Esophagus muscularis mucosa (tissue), 4 donors: Measurements from ENCODE around the gene ZNF445. TPM values are rescaled to one million over a fixed set of nuclear protein-coding genes. Genes with fewer than 3 reads are reported as not detected.

Source experiments
- DNase-seq: peaks from one replicate; pipeline ENCODE4 v3.0.0-alpha.2; 2017; ENCODE audit errors: extremely low spot score
- H3K27ac ChIP-seq, 4 donors: fragments of 200-600 bp; sonication (generic); replicated peaks in 1 of 4; 1 replicate in 3 of 4; 2 replicates in 1 of 4; pipeline ENCODE4 v1.5.1; 2016 to 2019; ENCODE audit warnings: mild to moderate bottlenecking in 1 of 4
- H3K27me3 ChIP-seq, 4 donors: fragments of 200-600 bp; sonication (generic); one replicate each; pipeline versions ENCODE4 v1.5.1 to v1.6.0; 2016 to 2019
- H3K36me3 ChIP-seq, 4 donors: fragments of 200-600 bp; sonication (generic); one replicate each; pipeline ENCODE4 v1.5.1; 2016 to 2019
- H3K4me1 ChIP-seq, 4 donors: fragments of 200-600 bp; sonication (generic); one replicate each; pipeline ENCODE4 v1.5.1; 2016 to 2019
- H3K4me3 ChIP-seq, 4 donors: fragments of 200-600 bp; sonication (generic); 1 replicate in 2 of 4; 2 replicates in 2 of 4; pipeline ENCODE4 v1.5.1; 2016 to 2019; ENCODE audit warnings: mild to moderate bottlenecking in 4 of 4, moderate library complexity in 1 of 4
- H3K9me3 ChIP-seq, 4 donors: fragments of 200-600 bp; sonication (generic); 1 replicate in 3 of 4; 2 replicates in 1 of 4; pipeline ENCODE4 v1.5.1; 2016 to 2019
- EP300 ChIP-seq: sonication (generic); formaldehyde crosslinking; IDR thresholded peaks from one replicate; pipeline ENCODE4 v1.6.1; 2017; ENCODE audit warnings: antibody characterized with exemption
- POLR2A ChIP-seq: fragments of 450-650 bp; IDR thresholded peaks from one replicate; pipeline ENCODE4 v1.6.1; 2017; ENCODE audit warnings: antibody characterized with exemption, moderate library complexity, mild to moderate bottlenecking, low read depth
- POLR2AphosphoS5 ChIP-seq, 2 donors: sonication (generic); formaldehyde crosslinking; IDR thresholded peaks; one replicate each; pipeline ENCODE4 v1.6.1; 2017; ENCODE audit warnings: antibody characterized with exemption in 2 of 2
- WGBS: methylation state at CpG from one replicate; pipeline ENCODE4 v1.1.5; 2018; 5-methylcytosine and 5-hydroxymethylcytosine counted together
- intact Hi-C: fragments of 100-400 bp; cut with DNase I; formaldehyde crosslinking; loops from one replicate; pipeline ENCODE4 v1.15.1; 2023
- total RNA-seq, 4 donors: library from RNA; depleted of rRNA; stranded (reverse); fragments of >200 nt; gene quantifications; one replicate each; pipeline versions ENCODE4 v1.1.0 to v1.2.1, GENCODE V29; 2016
- TF ChIP-seq, protein P1 (sequence below), 3 experiments: fragments of 200-600 bp in 2 of 3; fragments of 450-650 bp in 1 of 3; sonication (generic) in 2 of 3; IDR thresholded peaks; one replicate each; pipeline ENCODE4 v1.5.1; 2017 to 2019; ENCODE audit warnings: antibody characterized with exemption in 3 of 3, mild to moderate bottlenecking in 2 of 3, moderate library complexity in 1 of 3

Gene ZNF445
- total RNA-seq, 4 donors from 2014 or later, result 6.5 to 11.9 (median 10.1) TPM

DNA sequence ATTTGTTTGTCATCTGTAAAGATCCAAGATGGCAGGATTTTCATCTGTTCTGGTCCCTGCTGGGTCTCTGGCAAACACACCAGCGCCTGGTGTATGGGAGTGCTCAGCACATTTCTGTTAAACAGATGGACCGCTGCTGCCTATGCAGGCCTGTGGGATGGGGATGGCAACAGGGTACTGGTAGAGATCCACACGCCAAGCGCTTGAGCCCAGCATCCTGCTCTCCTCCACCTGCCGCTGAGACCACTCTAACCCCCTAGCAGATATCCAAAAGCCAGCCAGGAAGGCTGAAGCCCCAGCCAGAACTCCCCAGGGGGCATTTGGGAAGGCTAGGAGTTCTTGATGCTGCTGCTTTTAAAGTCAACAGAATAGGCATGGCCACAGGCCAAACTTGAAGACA is 31.7 kb downstream of the ZNF445 start:
- intact Hi-C loops, result no loop called here
- H3K9me3 ChIP-seq, result no peaks in the 10 kb centered on the region
- DNase-seq, result no peak
- H3K4me1 ChIP-seq, result peaks cover 0 to 5% (median 3%) of the 10 kb centered on the region in 4 donors
- H3K4me3 ChIP-seq, result no peak overlapping the region
- H3K27me3 ChIP-seq, result no peaks in the 10 kb centered on the region
- no peak overlapping the region for H3K27ac ChIP-seq
- peaks cover 43 to 77% (median 69%) of the 10 kb centered on the region in 4 donors for H3K36me3 ChIP-seq
- TF ChIP-seq EP300 (no peak), POLR2AphosphoS5 (IDR thresholded peaks at IDR 0.05) (no peak), POLR2A (no peak)
- TF ChIP-seq, protein P1, sequence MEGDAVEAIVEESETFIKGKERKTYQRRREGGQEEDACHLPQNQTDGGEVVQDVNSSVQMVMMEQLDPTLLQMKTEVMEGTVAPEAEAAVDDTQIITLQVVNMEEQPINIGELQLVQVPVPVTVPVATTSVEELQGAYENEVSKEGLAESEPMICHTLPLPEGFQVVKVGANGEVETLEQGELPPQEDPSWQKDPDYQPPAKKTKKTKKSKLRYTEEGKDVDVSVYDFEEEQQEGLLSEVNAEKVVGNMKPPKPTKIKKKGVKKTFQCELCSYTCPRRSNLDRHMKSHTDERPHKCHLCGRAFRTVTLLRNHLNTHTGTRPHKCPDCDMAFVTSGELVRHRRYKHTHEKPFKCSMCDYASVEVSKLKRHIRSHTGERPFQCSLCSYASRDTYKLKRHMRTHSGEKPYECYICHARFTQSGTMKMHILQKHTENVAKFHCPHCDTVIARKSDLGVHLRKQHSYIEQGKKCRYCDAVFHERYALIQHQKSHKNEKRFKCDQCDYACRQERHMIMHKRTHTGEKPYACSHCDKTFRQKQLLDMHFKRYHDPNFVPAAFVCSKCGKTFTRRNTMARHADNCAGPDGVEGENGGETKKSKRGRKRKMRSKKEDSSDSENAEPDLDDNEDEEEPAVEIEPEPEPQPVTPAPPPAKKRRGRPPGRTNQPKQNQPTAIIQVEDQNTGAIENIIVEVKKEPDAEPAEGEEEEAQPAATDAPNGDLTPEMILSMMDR (IDR thresholded peaks at IDR 0.05), result no peak
- 100% methylated on average over 4 of the region's 5 CpGs for WGBS

GRCh38 chr3:44444896-44445691 is 32.4 kb downstream of the ZNF445 start:
- Histone ChIP-seq H3K27me3 (no peaks in the 10 kb centered on the region), H3K27ac (no peak overlapping the region), H3K4me3 (no peak overlapping the region), H3K36me3 (peaks cover 36 to 70% (median 62%) of the 10 kb centered on the region in 4 donors), H3K4me1 (peaks cover 0 to 12% (median 7%) of the 10 kb centered on the region in 4 donors), H3K9me3 (no peaks in the 10 kb centered on the region)
- 99% methylated on average over 7 of the region's 7 CpGs for WGBS
- intact Hi-C loops, result no loop called here
- no peak for DNase-seq
- TF ChIP-seq EP300 (no peak), POLR2A (no peak), POLR2AphosphoS5 (IDR thresholded peaks at IDR 0.05) (no peak)
- TF ChIP-seq, protein P1 (IDR thresholded peaks at IDR 0.05), result no peak

DNA sequence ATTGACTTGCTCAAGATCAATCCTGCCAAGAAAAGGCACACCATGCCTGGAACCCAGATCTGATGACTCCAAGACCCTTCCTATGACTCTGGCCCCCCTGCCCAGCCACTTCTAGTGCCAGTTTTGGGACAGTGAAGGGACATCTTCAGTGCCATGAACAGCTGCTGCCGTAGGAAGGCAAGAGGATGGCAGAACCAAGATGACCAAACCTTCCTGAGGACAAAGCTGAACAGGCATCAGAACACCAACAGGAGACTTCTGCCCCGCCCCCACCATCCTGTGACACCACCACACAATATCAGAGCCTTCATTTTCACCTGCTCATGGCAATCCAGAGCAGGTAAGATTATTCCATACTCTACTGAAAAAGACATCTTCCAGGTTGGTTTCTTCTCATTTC is 33.0 kb downstream of the ZNF445 start:
- TF ChIP-seq POLR2A (no peak), EP300 (no peak), POLR2AphosphoS5 (IDR thresholded peaks at IDR 0.05) (no peak)
- TF ChIP-seq, protein P1 (IDR thresholded peaks at IDR 0.05), result no peak
- Histone ChIP-seq H3K4me1 (peaks cover 4 to 19% (median 14%) of the 10 kb centered on the region in 4 donors), H3K27ac (no peak overlapping the region), H3K9me3 (no peaks in the 10 kb centered on the region), H3K27me3 (no peaks in the 10 kb centered on the region), H3K36me3 (peaks cover 31 to 63% (median 55%) of the 10 kb centered on the region in 4 donors), H3K4me3 (no peak overlapping the region)
- intact Hi-C loops, result no loop called here
- no peak for DNase-seq
- WGBS, result 100% methylated on average over 2 of the region's 2 CpGs

GRCh38 chr3:44442596-44443309 is 34.7 kb downstream of the ZNF445 start:
- TF ChIP-seq, protein P1 (IDR thresholded peaks at IDR 0.05), result no peak
- TF ChIP-seq POLR2A, result no peak
- TF ChIP-seq EP300, result no peak
- TF ChIP-seq POLR2AphosphoS5 (IDR thresholded peaks at IDR 0.05), result no peak
- Histone ChIP-seq H3K9me3 (no peaks in the 10 kb centered on the region), H3K4me1 (peaks cover 10 to 24% (median 19%) of the 10 kb centered on the region in 4 donors), H3K4me3 (no peak overlapping the region), H3K36me3 (peaks cover 14 to 46% (median 38%) of the 10 kb centered on the region in 4 donors), H3K27me3 (no peaks in the 10 kb centered on the region), H3K27ac (no peak overlapping the region)
- 86% methylated on average over 2 of the region's 2 CpGs for WGBS
- intact Hi-C loops, result no loop called here
- DNase-seq, result no peak
